Activated naive CD4-positive, alpha-beta T cell treated with anti-CD3 and anti-CD28 coated beads, Interleukin-2, amount 50 U/mL, for 24 hours (primary cell): Measurements from ENCODE around the gene DYRK1A.

Experiments used
- H3K27ac Mint-ChIP-seq: one replicate; pipeline ENCODE4 v1.8.0; 2021; ENCODE audit warnings: mild to moderate bottlenecking, mixed read lengths
- H3K27me3 Mint-ChIP-seq: one replicate; pipeline ENCODE4 v1.8.0; 2021; ENCODE audit warnings: mixed read lengths
- H3K36me3 Mint-ChIP-seq: one replicate; pipeline ENCODE4 v1.8.0; 2021; ENCODE audit warnings: mixed read lengths
- H3K4me1 Mint-ChIP-seq: one replicate; pipeline ENCODE4 v1.8.0; 2021; ENCODE audit warnings: mixed read lengths
- H3K4me3 Mint-ChIP-seq: one replicate; pipeline ENCODE4 v1.8.0; 2021; ENCODE audit warnings: mild to moderate bottlenecking, mixed read lengths
- H3K9me3 Mint-ChIP-seq: one replicate; pipeline ENCODE4 v1.8.0; 2021; ENCODE audit warnings: mixed read lengths

Gene DYRK1A

DNA sequence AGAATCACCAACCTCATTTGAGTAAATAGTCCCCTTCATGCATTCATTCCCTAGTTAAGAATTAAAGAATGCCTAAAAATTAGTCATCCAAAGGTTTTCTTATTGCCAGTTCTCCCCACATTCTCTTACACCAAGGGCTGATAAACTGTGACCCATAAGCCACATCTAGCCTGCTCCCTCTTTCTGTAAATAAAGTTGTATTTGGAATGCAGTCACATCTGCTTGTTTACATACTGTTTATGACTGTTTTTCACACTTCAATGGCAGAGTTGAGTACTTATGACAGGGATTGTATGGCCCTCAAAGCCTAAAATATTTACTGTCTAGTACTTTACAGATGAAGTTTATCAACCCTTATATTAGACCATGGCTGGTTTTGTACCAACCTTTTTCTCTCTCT, 16.1 kb upstream of the DYRK1A start:
- Mint-ChIP-seq H3K36me3 (peaks cover 15% of the 10 kb centered on the region), H3K4me1 (no peaks in the 10 kb centered on the region), H3K4me3 (no peak overlapping the region), H3K27ac (no peak overlapping the region), H3K9me3 (peaks cover 26% of the 10 kb centered on the region), H3K27me3 (no peaks in the 10 kb centered on the region)

DNA sequence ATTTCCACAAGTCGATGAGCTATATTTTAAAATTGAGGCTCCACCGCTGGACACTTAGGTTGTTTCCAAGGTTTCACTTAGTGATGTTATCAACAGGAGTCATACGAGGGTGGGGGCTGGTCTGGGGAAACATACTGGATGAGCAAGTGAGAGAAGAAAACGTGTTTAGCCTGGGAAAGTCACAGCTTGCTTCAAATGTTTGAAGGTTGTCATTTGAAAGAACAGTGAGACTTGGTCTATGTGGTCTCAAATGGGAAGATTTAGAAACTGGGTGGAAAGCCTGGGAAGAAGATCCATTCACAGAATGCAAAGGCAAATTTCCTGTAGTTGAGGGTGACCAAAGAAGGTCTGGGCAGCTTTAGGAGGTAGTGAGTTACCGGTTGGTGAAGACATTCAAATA, 9.9 kb upstream of the DYRK1A start:
- H3K27ac Mint-ChIP-seq = peak overlapping the region; percentile 14
- H3K27me3 Mint-ChIP-seq = no peaks in the 10 kb centered on the region
- no peak overlapping the region for H3K4me3 Mint-ChIP-seq
- H3K36me3 Mint-ChIP-seq = peaks cover 1% of the 10 kb centered on the region
- peaks cover 2% of the 10 kb centered on the region for H3K9me3 Mint-ChIP-seq
- H3K4me1 Mint-ChIP-seq = peaks cover 10% of the 10 kb centered on the region

DNA sequence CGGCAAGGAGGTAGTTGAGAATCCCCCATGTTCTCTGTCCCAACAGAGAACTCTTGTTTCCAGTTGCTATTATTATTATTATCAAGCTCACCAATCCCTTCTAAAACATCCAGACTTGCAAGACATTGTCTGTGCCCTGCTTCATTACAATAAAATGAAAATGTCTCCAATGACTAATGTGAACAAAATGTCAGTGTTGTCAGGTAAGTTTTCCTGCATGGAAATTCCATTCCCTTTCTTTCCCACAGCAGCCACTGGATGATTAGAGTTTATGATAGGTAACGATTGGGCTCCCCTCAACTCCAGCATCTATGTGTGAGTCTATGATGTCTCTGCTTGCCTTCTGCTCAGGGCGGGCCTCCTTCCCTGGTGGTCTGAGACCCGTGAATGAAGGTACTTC, 8.9 kb upstream of the DYRK1A start:
- no peak overlapping the region for H3K27ac Mint-ChIP-seq
- no peaks in the 10 kb centered on the region for H3K36me3 Mint-ChIP-seq
- H3K27me3 Mint-ChIP-seq = no peaks in the 10 kb centered on the region
- no peaks in the 10 kb centered on the region for H3K9me3 Mint-ChIP-seq
- H3K4me3 Mint-ChIP-seq = no peak overlapping the region
- H3K4me1 Mint-ChIP-seq = peaks cover 10% of the 10 kb centered on the region

DNA sequence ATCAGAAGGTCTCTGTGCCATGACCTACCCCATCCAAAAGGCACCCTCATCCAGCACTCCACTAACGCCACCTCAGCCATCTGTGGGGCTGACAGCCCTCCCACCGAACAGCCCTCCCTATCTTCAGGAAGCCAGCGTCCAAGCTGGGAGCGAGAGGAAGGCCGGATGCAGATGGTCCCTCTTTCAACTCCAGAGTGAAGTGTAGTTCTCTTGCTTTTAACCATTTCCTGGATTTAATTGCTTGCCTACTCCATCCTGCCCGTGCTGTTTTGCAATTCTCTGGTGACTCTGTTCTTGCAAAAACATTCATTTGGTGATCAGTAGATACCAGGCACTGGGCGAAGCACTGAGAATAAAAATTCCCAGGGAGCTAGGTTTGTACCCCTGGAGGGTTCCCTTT, 8.2 kb upstream of the DYRK1A start:
- Mint-ChIP-seq H3K9me3 (no peaks in the 10 kb centered on the region), H3K27me3 (no peaks in the 10 kb centered on the region), H3K4me3 (no peak overlapping the region), H3K27ac (no peak overlapping the region), H3K36me3 (no peaks in the 10 kb centered on the region), H3K4me1 (peaks cover 10% of the 10 kb centered on the region)

DNA sequence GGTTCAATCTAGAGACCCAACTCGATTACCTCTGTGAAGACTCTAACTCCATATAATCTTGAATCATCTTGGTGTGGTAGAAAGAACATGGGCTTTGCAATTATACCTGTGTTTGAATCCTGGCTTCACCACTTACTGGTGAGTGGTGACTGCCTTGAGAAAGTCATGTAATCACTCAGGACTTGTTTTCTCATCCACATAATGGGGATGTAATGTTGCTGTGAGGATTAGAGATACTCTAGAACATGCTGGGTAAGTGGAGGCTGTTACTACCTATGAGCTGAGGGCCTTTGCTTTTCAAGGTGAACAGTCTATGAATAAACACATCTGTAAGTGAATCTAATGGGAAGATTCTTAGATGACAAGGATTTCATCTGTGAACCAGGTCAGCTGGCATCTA, 2.6 kb upstream of the DYRK1A start:
- H3K4me3 Mint-ChIP-seq = no peak overlapping the region
- peak overlapping the region; percentile 2 for H3K27ac Mint-ChIP-seq
- H3K9me3 Mint-ChIP-seq = no peaks in the 10 kb centered on the region
- H3K27me3 Mint-ChIP-seq = no peaks in the 10 kb centered on the region
- peaks cover 13% of the 10 kb centered on the region for H3K4me1 Mint-ChIP-seq
- H3K36me3 Mint-ChIP-seq = no peaks in the 10 kb centered on the region

DNA sequence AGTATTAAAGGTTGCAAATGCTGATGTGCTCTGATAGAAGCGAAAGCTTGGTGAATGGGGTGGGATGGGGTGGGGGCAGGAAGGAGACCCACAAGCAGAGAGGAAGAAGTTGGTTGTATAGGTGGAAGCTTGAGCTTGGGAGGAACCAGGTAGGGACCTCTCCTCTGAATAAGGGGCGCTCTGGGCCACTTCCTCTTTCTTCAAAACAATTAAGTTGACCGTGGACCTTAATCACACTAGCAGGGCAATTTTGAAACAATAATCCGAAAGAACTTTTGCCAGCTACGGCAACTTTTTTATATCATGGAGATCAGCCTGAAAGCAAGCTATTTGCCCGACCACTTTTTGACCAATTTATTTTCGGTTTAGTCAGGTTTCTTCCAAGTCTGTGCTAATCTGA, 1.9 kb upstream of the DYRK1A start:
- H3K27ac Mint-ChIP-seq = peak overlapping the region; percentile 100
- H3K4me3 Mint-ChIP-seq = peak overlapping the region; percentile 96
- H3K9me3 Mint-ChIP-seq = no peaks in the 10 kb centered on the region
- peaks cover 21% of the 10 kb centered on the region for H3K4me1 Mint-ChIP-seq
- H3K36me3 Mint-ChIP-seq = no peaks in the 10 kb centered on the region
- H3K27me3 Mint-ChIP-seq = no peaks in the 10 kb centered on the region

DNA sequence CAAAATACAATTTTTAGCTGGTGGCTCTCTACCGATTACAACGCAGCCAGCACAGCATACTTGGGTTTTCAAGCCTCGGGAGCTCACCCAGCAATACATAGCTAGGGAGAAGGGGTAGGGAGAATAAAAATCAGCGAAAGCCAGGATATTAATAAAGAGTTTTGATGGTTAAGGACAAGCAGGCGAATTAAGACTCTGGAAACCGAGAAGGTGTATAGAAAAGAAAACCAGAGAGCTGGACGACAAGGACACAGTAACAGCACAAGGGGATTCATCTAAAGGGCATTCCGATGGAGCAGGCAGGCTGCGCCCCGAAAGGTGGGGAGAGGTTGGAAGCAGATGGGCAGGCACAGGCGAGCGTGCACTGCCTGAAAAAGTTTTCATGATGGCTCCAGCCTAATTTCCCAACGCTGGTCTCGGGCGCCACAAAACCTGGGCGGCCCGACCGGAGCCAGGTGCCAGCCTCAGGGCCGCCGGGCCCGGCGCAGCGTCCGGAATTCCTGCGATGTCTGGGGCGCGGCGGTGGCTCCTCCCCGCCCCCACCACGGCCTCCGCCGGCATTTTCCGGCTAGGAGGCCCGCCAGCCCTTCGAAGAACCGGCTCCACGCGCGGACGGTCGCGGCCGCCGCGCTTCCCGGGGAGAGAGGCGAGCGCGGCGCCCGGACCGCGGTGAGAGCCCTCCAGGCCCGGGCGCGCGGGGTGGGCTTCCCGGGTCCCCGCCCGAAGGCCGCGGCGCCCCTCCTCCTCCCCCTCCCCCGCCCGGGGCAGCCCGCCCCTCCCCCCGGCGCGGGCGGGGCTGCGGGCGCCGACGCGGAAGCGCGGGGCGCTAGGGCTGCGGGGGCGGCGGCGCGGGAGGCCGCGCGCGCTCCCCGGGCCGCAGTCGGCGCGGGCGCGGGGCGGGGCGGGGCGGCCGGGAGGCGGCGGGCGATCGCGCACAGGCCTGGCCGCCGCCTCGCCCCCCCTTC, 774 bp upstream of the DYRK1A start:
- no peaks in the 10 kb centered on the region for H3K36me3 Mint-ChIP-seq
- H3K4me1 Mint-ChIP-seq = peaks cover 31% of the 10 kb centered on the region

DNA sequence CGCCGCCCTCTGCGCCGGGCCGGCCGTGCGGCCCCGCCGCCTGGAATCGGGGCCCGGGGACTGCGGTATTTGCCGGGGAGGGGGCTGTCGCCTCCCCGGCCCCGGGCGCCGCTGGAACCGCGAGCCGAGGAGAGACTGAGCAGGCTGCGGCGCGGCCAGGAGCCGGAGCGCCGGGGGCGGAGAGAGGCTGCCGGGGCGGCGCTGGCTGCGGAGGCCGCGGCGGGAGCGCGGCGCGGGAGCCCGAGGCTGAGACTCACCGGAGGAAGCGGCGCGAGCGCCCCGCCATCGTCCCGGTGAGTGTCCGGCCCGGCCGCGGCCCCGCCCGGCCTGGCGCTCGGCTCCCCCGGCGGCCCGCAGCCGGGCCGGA, 746 bp downstream of the DYRK1A start:
- Mint-ChIP-seq H3K27me3 (no peaks in the 10 kb centered on the region), H3K4me3 (no peak overlapping the region)

More for the DNA sequence above, 774 bp upstream of the DYRK1A start:
- Mint-ChIP-seq H3K27me3 (no peaks in the 10 kb centered on the region), H3K27ac (peak overlapping the region; percentile 100), H3K4me3 (peak overlapping the region; percentile 98), H3K9me3 (no peaks in the 10 kb centered on the region)

DNA sequence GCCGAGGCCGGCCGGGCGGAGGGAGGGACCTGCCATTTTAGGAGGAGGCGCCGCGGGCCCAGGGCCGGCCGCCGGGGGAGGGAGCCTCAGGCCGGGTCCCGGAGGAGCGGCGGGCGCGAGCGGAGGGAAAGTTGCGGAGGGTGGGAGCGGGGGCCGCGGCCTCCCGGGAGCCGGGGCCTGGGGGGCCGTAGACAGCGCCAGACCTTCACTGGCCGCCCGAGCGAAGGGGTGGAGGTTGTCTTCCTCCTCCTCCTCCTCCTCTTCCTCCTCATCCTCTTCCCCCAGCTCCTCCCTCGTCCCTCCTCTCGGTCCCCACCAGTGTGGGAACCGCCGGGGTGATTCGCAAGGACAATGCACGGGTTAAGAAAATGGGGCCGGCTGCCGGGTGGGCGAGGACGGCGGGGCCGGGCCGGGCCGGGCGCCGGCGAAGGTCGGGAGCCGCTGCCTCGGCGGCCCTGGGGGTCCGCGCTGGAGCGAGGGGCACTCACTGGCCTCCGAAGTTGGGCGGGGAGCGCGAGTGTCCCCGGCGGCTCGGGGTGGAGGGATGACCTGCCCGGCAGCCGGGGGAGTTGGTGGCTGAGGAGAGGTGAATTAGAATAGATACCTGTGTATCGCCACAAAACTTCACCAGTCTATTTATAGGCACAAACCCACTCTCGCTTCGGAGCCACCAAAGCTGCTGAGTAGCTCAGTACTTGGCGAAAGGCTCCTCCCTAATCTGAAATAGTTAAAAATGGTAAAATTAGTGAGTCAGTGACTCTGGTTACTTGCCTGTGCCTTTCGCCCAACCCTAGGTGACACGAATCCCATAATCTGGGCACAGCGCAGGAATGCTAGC, 1.3 kb downstream of the DYRK1A start:
- peak overlapping the region; percentile 94 for H3K4me3 Mint-ChIP-seq
- H3K36me3 Mint-ChIP-seq = no peaks in the 10 kb centered on the region
- H3K9me3 Mint-ChIP-seq = no peaks in the 10 kb centered on the region
- peak overlapping the region; percentile 97 for H3K27ac Mint-ChIP-seq
- H3K4me1 Mint-ChIP-seq = peaks cover 53% of the 10 kb centered on the region
- H3K27me3 Mint-ChIP-seq = no peaks in the 10 kb centered on the region

More for the DNA sequence above, 746 bp downstream of the DYRK1A start:
- Mint-ChIP-seq H3K27ac (no peak overlapping the region), H3K36me3 (no peaks in the 10 kb centered on the region), H3K9me3 (no peaks in the 10 kb centered on the region), H3K4me1 (peaks cover 47% of the 10 kb centered on the region)

DNA sequence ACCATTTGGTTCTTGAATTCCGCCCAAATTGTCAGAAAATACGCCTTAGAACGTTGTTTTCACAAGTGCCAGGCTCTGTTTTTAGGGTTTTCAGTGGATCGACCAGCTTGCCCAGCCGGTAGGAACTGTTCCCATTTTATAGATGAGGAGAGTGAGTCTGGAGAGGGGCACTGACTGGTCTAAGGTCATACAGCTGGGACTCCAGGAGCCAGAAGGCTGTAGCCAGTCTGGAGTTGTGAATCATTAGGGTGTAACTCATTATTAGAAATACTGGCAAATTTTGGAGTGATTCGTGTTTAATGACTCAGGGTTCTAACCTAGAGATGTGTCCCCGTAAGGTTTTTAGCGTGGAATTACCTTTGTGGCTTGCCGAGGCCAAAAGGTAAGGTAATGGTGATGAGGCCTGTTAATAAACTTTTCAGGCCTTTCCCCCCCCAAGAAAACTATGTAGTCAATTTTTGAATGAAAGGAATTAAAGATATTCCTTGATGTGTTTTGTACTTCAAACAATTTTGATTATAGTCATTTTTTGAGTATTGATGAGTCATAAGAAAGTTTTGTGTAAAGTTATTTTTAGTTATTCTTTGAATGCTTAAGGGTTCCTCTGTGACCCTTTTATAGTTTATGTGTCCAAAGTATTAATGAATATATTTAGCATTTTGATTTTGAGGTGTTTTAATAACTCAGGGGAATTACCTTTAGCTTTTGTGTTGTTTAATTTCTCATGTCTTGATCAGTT, 2.1 kb downstream of the DYRK1A start:
- Mint-ChIP-seq H3K36me3 (no peaks in the 10 kb centered on the region), H3K27ac (peak overlapping the region; percentile 97), H3K27me3 (no peaks in the 10 kb centered on the region), H3K4me3 (peak overlapping the region; percentile 94), H3K9me3 (no peaks in the 10 kb centered on the region), H3K4me1 (peaks cover 60% of the 10 kb centered on the region)

DNA sequence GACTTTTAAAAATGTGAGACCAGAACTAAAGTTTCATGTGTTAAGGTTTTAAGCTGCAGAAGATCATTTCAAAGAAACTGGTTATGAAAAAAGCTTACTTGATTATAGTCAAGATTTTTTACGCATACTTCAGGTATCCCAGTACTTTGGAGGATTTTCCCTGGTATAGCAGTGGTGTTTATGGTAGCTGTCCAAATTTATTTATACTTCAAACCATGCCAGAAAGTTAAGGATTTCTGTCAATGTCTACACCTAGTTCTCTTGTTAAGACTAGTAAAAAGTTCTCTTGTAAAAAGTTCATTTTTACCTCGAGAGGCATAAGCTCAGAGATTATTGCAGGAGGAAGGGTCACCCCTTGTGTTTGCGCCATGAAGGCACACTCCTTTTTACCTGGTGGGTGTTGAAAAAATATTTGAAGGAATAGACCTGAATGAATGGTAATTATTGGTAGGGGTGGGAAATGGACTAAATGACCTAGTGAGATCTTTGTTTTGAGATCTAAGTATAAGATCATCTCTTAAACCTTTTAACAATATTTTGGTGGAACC, 2.8 kb downstream of the DYRK1A start:
- Mint-ChIP-seq H3K4me3 (peak overlapping the region; percentile 94), H3K36me3 (no peaks in the 10 kb centered on the region), H3K4me1 (peaks cover 67% of the 10 kb centered on the region), H3K9me3 (no peaks in the 10 kb centered on the region), H3K27me3 (no peaks in the 10 kb centered on the region), H3K27ac (peak overlapping the region; percentile 97)

DNA sequence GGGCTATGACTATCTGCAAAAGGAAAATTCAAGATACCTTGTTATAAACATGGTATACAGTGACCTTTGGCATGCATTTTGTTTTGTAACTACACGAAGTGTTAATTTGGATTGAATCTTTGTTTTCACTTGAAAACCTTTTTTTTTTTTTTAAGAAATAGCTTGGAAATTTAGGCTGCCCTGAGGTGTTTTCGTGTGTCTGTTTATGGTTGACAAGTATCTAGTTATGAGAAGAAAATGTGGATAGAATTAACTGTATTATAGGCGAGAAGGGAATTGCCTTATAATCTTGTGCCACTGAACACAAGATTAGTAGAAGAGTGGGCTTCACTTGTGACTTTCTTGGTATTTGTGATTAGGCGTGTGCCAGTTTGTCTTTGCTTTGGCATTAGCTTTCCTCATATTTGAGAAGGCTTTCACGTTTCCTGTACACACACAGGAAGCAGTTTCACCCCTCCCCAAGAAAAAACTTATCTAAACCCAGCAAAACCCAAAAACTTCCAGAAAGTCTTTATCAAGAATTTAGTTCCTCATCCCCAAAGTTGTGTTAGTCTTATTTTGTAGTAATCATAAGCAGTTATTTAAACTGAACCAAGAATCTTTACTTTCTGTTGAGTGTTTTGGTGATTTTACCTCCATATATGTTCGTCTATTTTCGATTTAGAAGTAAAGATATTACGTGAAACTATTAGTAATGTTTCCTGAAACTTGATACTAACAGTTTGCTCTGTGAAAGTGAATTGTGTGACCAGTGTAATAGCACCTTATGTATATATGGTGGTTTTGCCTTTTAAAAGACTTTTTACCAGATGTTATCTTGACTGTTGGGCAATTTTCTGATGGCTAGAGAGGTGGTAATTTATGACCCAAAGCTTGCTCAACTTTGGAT, 3.8 kb downstream of the DYRK1A start:
- H3K4me1 Mint-ChIP-seq = peaks cover 68% of the 10 kb centered on the region
- H3K36me3 Mint-ChIP-seq = no peaks in the 10 kb centered on the region
- H3K27ac Mint-ChIP-seq = peak overlapping the region; percentile 97
- H3K9me3 Mint-ChIP-seq = no peaks in the 10 kb centered on the region
- peak overlapping the region; percentile 94 for H3K4me3 Mint-ChIP-seq
- no peaks in the 10 kb centered on the region for H3K27me3 Mint-ChIP-seq

DNA sequence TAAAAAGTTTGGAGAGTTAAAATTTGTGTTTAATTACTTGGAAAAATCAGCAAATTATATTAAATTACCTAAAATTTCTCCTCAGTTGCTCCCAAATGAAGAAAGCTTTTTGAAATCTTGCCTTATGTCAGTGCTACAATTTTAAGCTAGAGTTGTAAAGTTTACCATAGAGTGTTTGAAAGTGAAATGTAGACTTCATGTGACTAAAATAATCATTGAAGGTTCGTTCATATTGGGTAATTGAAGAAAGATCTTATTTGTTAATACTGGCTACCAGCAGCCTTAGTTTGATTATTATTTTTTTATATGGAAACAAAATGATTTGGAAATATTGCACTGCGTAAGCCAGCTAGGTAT, 4.4 kb downstream of the DYRK1A start:
- Mint-ChIP-seq H3K27ac (peak overlapping the region; percentile 97), H3K4me1 (peaks cover 70% of the 10 kb centered on the region), H3K36me3 (peaks cover 3% of the 10 kb centered on the region), H3K9me3 (no peaks in the 10 kb centered on the region), H3K4me3 (peak overlapping the region; percentile 94), H3K27me3 (no peaks in the 10 kb centered on the region)

DNA sequence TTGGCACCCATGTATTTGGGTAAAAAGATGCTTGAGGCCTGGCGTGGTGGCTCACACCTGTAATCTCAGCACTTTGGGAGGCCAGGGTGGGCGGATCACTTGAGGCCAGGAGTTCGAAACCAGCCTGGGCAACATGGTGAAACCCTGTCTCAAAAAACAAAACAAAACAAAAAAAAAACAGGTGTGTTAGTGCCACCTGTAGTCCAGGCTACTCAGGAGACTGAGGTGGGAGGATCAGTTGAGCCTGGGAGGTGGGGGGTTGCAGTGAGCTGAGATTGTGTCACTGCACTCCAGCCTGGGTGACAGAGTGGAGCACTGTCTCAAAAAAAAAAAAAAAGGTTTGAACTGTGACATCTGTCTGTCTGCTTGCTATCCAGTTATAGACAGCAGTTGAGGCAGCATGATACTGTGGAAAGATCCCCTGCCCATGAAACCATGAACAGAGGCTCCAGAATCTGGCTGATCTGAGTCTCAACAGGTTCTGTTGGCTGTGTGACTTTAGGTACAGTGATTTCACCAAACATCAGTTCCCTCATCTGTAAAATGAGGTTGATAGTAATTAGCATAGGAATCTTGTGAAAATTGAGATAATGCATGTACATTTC, 5.7 kb downstream of the DYRK1A start:
- Mint-ChIP-seq H3K4me1 (peaks cover 78% of the 10 kb centered on the region), H3K27ac (peak overlapping the region; percentile 92), H3K36me3 (peaks cover 3% of the 10 kb centered on the region), H3K4me3 (peak overlapping the region; percentile 63), H3K27me3 (no peaks in the 10 kb centered on the region), H3K9me3 (no peaks in the 10 kb centered on the region)
